Caki2 (cell line): ENCODE measurements around the gene DENND1B. TPM values are rescaled to one million over a fixed set of nuclear protein-coding genes. Genes with fewer than 3 reads are reported as not detected.

Experiments used
- DNase-seq: peaks from one replicate; pipeline ENCODE4 v3.0.0-alpha.2; 2015; ENCODE audit warnings: low read depth
- in situ Hi-C: cut with HindIII; loops from 2 replicates; pipeline ENCODE4 v1.10.0; 2016; ENCODE audit warnings: low sequenced_read_pairs, low pct_unique_long_range_greater_than_20kb, mixed read lengths
- total RNA-seq: library from RNA; depleted of rRNA; stranded (reverse); fragments of >200 nt; shearing (Covaris generic); gene quantifications from 2 replicates; pipeline ENCODE4 v1.2.3, GENCODE V29; 2014; ENCODE audit warnings: low replicate concordance

DENND1B gene
- total RNA-seq, 1 experiment from 2014 or later: 5.4 TPM

DNA sequence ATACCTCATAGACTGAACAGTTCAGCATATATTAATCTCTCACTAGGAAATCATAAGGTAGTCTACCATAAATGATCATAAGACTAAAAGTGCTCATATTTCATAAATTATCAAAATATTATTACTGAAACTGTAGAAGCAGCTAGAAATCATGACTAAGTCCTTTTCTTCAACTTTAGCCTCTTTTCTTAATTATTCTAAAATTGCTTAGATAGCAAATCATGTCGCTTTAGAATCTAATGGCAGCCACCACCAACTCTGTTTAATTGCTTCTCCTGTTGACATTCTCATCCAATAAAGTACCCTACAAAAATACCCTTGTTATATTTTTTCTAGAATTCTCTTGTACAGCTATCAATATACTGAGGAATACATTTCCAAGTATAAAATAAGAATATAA is 102.9 kb downstream of the DENND1B start:
- DNase-seq: no peak
- in situ Hi-C loops: no loop called here

DNA sequence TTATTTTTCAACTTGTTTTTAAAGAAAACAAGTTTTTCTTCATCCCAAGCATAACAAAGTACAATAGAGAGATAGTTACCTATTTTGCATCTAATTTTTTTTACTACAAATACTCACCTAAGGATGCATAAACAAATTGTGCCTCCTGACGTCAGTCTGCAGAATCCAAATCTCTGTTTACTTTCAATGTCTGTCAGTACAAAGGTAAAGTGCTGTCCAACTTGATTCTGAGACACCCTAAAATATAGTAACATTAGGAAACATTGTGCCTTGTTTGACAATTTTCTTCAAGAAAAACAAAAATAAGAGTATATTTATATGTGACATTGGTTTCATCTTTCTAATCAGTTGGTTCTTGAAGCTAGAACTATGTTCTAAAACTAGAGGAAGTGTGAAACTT is 103.4 kb downstream of the DENND1B start:
- in situ Hi-C loops: no loop called here

GRCh38 chr1:197671140-197671539 is 104.1 kb downstream of the DENND1B start:
- in situ Hi-C loops: no loop called here
- no peak for DNase-seq

More for the DNA sequence above, 103.4 kb downstream of the DENND1B start:
- no peak for DNase-seq

GRCh38 chr1:197666769-197667285 is 108.5 kb downstream of the DENND1B start:
- in situ Hi-C loops: no loop called here
- no peak for DNase-seq

DNA sequence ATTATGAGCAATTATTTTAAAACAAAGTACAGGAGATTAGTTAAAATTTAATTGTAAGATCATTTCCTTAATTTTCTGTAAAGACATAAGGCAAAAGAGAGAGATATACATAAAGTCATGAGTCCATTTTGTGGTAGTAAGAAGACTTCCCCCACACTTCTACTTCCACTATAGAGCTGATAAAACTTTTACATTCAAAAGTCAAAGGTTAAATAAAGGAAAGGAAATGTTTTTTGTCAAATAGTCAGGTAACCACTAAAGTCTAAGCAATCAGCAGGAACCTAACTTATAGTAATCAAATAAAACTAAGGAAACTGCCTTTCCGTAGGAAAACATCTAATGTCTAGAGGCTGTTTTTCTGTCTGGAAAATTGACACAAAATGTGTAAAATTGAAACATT is 110.9 kb downstream of the DENND1B start:
- in situ Hi-C loops: no loop called here
- no peak for DNase-seq

- no peak for DNase-seq
- in situ Hi-C loops: no loop called here
Observed at GRCh38 chr1:197663162-197663953, 111.9 kb downstream of the DENND1B start.

- no peak for DNase-seq
- in situ Hi-C loops: no loop called here
Observed at GRCh38 chr1:197660389-197660788, 114.9 kb downstream of the DENND1B start.

- in situ Hi-C loops: no loop called here
- DNase-seq: no peak
Observed at GRCh38 chr1:197659171-197659570, 116.1 kb downstream of the DENND1B start.

DNA sequence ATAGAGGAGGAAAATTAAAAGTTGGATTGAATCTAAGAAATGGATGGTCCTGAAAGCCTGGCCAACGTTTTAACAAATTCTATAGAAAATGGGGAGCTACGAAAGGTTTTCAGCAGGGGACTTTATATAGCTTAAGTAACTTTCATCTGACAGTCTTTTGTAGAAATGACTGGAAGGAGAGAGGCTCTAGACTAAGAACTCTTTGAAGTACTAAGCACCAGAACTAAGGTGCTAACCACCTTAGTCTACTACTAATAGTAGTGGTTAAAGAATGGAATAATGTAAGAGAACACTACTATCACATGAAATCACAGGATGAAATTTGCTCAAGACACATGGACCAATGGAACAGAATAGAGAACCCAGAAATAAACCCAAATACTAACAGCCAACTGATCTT is 126.1 kb downstream of the DENND1B start:
- in situ Hi-C loops: no loop called here
- no peak for DNase-seq

GRCh38 chr1:197638316-197638715 is 137.0 kb downstream of the DENND1B start:
- no peak for DNase-seq
- in situ Hi-C loops: no loop called here

GRCh38 chr1:197637406-197637805 is 137.9 kb downstream of the DENND1B start:
- in situ Hi-C loops: no loop called here
- DNase-seq: no peak

- in situ Hi-C loops: no loop called here
- no peak for DNase-seq
Observed at GRCh38 chr1:197633447-197634078, 141.7 kb downstream of the DENND1B start.

DNA sequence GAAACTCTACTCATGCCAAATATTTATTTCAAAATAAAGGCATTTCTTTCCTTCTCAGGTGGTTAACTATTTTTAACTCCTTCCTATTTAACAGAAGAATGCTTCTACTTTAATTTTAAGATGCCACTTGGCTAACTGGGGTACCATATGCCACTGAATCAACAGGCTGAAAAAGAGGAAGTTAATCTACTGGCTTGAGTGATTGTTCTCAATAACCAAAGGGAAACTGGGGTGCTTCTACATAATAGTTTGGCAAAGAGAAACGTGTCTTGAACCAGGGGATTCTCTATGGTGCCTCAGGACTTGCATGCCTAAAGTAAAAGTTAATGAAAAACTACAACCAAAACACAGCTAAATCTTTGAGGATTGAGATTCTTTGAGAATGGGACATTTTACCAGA is 142.6 kb downstream of the DENND1B start:
- no peak for DNase-seq
- in situ Hi-C loops: no loop called here

DNA sequence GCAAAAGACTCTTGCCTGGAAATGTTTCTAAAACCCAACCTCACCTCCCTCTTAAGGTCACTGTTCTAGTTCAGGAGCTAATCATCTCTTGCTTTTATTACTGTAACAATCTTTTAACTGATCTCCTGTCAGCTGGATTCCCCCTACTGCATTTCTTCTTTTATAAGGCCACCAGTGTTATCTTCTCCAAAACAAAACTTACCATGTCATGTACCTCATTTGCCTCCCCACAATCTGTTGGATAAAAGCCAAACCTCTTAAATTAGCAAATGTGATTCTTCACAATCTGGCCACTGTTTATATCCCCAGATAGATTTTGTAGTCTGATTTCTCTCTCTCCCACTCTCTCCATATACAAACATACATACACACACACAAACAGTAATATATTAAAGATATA is 143.3 kb downstream of the DENND1B start:
- no peak for DNase-seq
- in situ Hi-C loops: no loop called here

GRCh38 chr1:197622371-197622770 is 152.9 kb downstream of the DENND1B start:
- DNase-seq: no peak
- in situ Hi-C loops: no loop called here

GRCh38 chr1:197621761-197622160 is 153.5 kb downstream of the DENND1B start:
- in situ Hi-C loops: no loop called here
- no peak for DNase-seq

DNA sequence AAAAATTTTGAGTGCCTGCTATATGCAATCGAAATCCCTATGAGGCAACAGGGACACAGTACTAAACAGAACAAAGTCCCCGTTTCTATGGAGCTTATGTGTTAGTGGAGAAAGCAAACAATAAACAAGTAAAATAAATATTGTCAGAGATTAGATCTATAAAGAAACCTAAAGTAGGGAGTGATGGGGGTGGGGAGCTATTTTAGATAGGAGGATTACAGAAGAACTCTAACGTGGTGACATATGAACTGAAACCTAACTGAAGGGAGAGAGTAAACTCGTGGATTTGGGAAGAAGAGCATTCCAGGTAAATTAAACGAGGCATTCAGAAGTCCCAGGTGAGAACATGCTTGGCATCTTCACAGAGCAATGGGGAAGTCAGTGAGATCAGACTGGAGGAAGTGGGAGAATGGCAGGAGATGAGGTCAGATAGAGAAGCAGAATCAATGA is 154.5 kb downstream of the DENND1B start:
- in situ Hi-C loops: no loop called here
- no peak for DNase-seq

GRCh38 chr1:197619008-197619640 is 156.2 kb downstream of the DENND1B start:
- in situ Hi-C loops: no loop called here
- DNase-seq: no peak

- no peak for DNase-seq
- in situ Hi-C loops: no loop called here
Observed at GRCh38 chr1:197618061-197618460, 157.2 kb downstream of the DENND1B start.
